NB4 (cell line): ENCODE measurements around the gene TSPAN8.
"Not testable (repeated sequence)": the region's sequence is repeated elsewhere in the genome, so short reads cannot be mapped to it uniquely, and the experiment has no call there.

Experiments used
- DNase-seq: peaks from one replicate; pipeline ENCODE4 v3.0.0; 2010; ENCODE audit warnings: low read depth
- H3K4me3 ChIP-seq: one replicate; pipeline ENCODE4 v1.5.1; 2011; ENCODE audit warnings: mild to moderate bottlenecking, low read depth, low read length, moderate library complexity
- CTCF ChIP-seq: IDR thresholded peaks from one replicate; pipeline ENCODE4 v1.5.1; 2012; ENCODE audit warnings: low read depth, low read length
- MAX ChIP-seq: IDR thresholded peaks from 2 replicates; pipeline ENCODE4 v1.6.1; 2011; ENCODE audit warnings: low read depth, low read length
- MYC ChIP-seq: IDR thresholded peaks from 2 replicates; pipeline ENCODE4 v1.6.1; 2011; ENCODE audit warnings: low read depth, low read length
- POLR2A ChIP-seq: IDR thresholded peaks from 2 replicates; pipeline ENCODE4 v1.6.1; 2011; ENCODE audit warnings: mild to moderate bottlenecking; ENCODE audit not compliant: insufficient read length; ENCODE audit errors: extremely low read depth

Gene TSPAN8

GRCh38 chr12:71174146-71174545, 16.3 kb upstream of the TSPAN8 start:
- no peak overlapping the region for H3K4me3 ChIP-seq
- no peak for DNase-seq
- no peak for TF ChIP-seq CTCF
- TF ChIP-seq MYC, result no peak

DNA sequence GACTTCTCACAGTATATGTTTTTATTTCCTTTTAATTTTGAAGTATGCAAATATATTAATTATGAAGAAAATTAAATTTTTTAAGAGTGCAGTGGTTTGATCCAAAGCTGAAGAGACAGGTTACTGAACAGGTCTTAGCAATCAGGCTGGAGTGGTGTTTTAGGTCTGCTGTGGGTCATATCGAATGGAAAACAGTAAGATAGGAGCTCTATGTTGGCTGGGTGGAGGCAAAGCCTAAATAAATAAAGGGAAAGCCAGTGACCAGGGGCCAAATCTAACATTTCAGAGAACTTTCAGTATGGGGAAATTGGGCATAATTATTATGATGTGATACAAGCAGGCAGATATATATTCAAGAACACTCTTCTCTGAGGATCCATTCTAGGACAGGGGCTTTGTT, 12.7 kb upstream of the TSPAN8 start:
- no peak for TF ChIP-seq POLR2A
- TF ChIP-seq MAX, result no peak
- no peak for TF ChIP-seq MYC
- TF ChIP-seq CTCF, result no peak
- H3K4me3 ChIP-seq, result no peak overlapping the region
- DNase-seq, result no peak

DNA sequence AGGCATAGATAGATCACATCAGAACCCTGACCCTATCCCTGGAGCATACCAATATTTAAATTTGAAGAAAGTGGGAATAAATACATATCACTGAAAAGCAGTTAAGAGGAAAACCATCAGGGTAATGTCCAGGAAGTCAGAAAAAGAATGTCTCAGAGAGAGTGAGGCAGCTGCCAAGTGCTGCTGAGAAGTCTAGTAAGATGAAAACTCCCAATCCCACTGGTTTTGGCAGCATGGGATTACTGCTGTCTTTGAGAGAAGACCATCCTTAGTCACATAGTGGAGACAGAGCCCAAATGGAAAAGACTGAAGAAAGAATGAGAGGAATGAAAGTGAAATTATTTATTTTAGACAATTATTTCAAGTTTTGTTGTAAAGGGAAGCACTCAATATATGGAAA, 11.5 kb upstream of the TSPAN8 start:
- DNase-seq, result no peak
- no peak overlapping the region for H3K4me3 ChIP-seq
- TF ChIP-seq MAX (no peak), CTCF (no peak), POLR2A (no peak), MYC (no peak)

DNA sequence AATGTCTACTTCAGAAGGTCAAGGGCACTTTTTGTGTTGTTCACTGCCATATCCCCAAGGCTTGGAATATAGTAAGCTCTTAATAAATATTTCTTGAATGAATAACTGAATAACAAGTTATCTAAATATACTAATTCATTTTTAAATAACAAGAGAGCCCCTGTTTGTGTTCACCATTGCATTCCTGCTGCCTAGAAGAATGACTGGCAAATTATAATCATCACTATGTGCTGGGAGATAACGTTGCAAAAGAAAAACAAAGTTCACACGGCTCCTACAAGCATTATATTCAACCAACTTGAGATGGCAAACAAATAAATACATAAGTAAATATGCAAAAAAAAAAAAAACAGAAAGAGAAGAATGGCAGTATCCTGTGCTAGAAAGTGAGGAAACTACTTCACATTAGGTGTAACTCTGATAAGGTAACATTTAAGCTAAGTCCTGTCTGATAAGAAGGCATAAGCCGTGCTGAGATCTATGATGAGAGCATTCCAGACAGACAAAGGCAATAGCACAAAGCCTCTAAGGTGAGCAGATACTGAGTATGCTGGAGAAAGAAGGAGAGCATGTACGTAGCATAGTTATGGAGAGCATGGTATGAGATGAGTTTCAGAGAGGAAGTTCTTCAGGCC, 9.2 kb upstream of the TSPAN8 start:
- no peak overlapping the region for H3K4me3 ChIP-seq
- TF ChIP-seq POLR2A (no peak), CTCF (no peak), MAX (no peak), MYC (no peak)

GRCh38 chr12:71166280-71166679, 8.5 kb upstream of the TSPAN8 start:
- H3K4me3 ChIP-seq, result no peak overlapping the region
- no peak for DNase-seq
- TF ChIP-seq MYC (no peak), MAX (no peak), CTCF (no peak), POLR2A (no peak)

More for the DNA sequence above, 9.2 kb upstream of the TSPAN8 start:
- DNase-seq, result no peak

DNA sequence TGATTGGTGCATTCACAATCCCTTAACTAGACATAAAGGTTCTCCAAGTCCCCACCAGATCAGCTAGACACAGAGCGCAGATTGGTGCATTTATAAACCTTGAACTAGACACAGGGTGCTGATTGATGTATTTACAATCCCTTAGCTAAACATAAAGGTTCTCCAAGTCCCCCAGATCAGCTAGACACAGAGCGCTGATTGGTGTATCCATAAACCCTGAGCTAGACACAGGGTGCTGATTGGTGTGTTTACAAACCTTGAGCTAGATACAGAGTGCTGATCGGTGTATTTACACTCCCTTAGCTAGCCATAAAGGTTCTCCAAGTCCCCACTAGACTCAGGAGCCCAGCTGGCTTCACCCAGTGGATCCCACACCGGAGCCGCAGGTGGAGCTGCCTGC, 8.0 kb upstream of the TSPAN8 start:
- H3K4me3 ChIP-seq, DNase-seq: not testable (repeated sequence)
